ENCODE measurements around the gene MAP2K3. TPM values are rescaled to one million over a fixed set of nuclear protein-coding genes. Genes with fewer than 3 reads are reported as not detected.
"Not testable (repeated sequence)": the region's sequence is repeated elsewhere in the genome, so short reads cannot be mapped to it uniquely, and the experiment has no call there.

MAP2K3 gene
- total RNA-seq, 2 experiments from 2014 or later, result 27.8 to 71.5 TPM

DNA sequence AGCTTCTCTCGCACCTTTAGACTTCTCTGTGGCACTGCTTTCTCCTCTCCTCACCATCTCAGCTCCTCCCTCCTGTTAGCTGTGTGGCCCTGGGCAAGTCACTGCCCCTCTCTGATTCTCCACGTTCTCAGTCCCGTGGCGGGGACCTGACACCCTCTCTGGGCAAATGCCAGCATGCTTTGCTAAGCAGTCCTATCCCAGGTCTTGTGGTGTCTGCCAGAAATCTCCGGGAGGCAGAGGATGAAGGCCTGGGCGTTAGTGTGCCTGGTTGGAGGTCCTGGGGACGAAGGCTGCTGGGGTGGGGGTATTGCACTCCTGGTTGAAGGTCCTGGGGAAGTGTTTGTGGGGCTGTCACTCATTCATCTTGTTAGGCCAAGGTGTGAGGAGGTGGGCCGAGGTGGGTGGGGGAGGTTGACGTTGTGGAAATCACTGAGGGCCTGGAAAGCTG is 37.3 kb downstream of the MAP2K3 start:
- H2AFZ ChIP-seq (ENCODE audit: low read length); H3K27ac ChIP-seq (ENCODE audit: low read depth, low read length, poor library complexity, severe bottlenecking); H3K79me2 ChIP-seq (ENCODE audit: insufficient read depth, low read depth, low read length); H3K9me2 ChIP-seq (ENCODE audit: insufficient read depth, low read length); H4K20me1 ChIP-seq (ENCODE audit: insufficient read depth, low read length); CTCF ChIA-PET (ENCODE audit: unreplicated experiment); H3K9me3 ChIP-seq (ENCODE audit: low read length); H3K36me3 ChIP-seq (ENCODE audit: insufficient read depth, low read length); H3K4me2 ChIP-seq (ENCODE audit: low read length); H3K4me3 ChIP-seq (ENCODE audit: low read depth, low read length, poor library complexity, severe bottlenecking); DNase-seq (ENCODE audit: low spot score); POLR2A ChIA-PET; BruUV-seq (replicated peaks): not testable (repeated sequence)
- intact Hi-C loops (cut with micrococcal nuclease; ENCODE audit: unreplicated experiment), result loop anchor here (5.0 to 10.0 kb wide), 2 partner anchors 57 to 191 kb away; no protein-coding TSS in a partner anchor
- peaks cover 38% of the 10 kb centered on the region for H3K4me1 ChIP-seq (ENCODE audit: insufficient read depth, low read length, poor library complexity, severe bottlenecking)

DNA sequence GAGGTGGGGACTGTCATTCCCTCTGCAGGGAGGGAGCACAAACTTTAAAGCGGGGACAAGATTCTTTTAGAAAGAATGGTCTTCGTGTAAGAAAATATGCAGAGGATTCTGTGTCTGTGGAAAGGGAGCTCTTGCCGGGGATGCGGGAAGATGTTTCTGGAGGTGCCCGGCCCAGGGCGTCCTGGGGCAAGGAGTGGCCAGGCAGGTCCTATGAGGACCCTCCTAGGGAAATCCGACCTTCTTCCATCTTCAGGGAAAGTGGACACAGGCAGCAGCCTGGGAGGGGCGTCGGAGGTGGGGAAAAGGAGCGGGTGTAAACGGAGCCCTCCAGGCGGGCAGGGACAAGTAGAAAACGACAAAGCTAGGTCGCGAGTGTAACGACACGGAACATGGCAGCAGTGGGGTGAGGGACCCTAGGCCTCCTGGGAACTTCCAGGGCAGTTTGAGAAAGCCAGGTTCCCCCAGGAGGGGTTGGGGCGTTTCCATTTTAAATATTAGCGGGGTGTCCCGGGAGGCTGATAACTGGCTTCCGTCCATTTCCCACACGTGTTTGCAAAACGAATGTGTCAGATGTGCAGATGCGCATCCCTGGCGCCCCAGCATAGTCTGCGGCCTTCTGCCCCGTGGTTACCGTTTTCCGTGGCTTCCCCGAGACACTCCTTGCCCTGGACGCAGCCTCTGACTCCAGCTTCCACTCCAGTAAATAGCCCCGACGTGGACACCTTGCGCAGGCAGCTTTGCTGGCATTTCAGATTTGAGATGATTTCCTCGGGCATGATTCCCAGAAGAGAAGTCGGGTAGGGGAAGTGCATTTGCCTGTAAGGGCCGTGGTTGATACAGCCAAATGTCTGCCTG is 39.0 kb downstream of the MAP2K3 start:
- peaks cover 49% of the 10 kb centered on the region for H3K4me1 ChIP-seq (ENCODE audit: insufficient read depth, low read length, poor library complexity, severe bottlenecking)
- POLR2A ChIA-PET; DNase-seq (ENCODE audit: low spot score); H3K79me2 ChIP-seq (ENCODE audit: insufficient read depth, low read depth, low read length); H3K36me3 ChIP-seq (ENCODE audit: insufficient read depth, low read length); CTCF ChIA-PET (ENCODE audit: unreplicated experiment); H3K27ac ChIP-seq (ENCODE audit: low read depth, low read length, poor library complexity, severe bottlenecking); H3K9me2 ChIP-seq (ENCODE audit: insufficient read depth, low read length); H3K9me3 ChIP-seq (ENCODE audit: low read length); BruUV-seq (replicated peaks); H4K20me1 ChIP-seq (ENCODE audit: insufficient read depth, low read length): not testable (repeated sequence)
- H2AFZ ChIP-seq (ENCODE audit: low read length), result peak overlapping the region; percentile 55; the same call in 1 of the 2 replicates
- peak overlapping the region; percentile 69 for H3K4me3 ChIP-seq (ENCODE audit: low read depth, low read length, poor library complexity, severe bottlenecking)
- H3K4me2 ChIP-seq (ENCODE audit: low read length), result peak overlapping the region; percentile 42
- intact Hi-C loops (cut with micrococcal nuclease; ENCODE audit: unreplicated experiment), result loop anchor here (5.0 to 10.0 kb wide), 2 partner anchors 59 to 189 kb away; no protein-coding TSS in a partner anchor

DNA sequence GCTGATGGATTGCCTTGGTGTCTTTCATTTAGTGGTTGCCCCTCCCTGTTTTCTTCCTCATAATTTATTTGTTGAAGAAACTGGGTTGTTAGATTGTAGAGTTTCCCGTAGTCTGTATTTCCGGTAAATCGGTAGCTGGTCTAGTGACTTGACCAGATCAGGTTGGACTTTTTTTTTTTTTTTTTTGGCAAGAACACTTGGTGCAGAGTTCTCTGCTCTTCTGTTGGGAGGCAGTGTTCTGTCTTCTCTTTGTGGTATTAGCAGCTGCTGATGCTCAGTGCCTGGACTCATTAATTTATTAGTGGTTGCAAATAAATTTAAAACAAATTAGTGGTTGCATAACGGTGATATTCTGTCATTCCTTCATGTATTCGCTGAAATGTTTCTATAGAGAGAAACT is 40.2 kb downstream of the MAP2K3 start:
- Histone ChIP-seq H2AFZ (ENCODE audit: low read length) (peak overlapping the region; percentile 55; the same call in 1 of the 2 replicates), H3K4me2 (ENCODE audit: low read length) (peak overlapping the region; percentile 31; the same call in 1 of the 2 replicates), H3K4me1 (ENCODE audit: insufficient read depth, low read length, poor library complexity, severe bottlenecking) (peaks cover 47% of the 10 kb centered on the region)
- intact Hi-C loops (cut with micrococcal nuclease; ENCODE audit: unreplicated experiment), result loop anchor here (5.0 to 10.0 kb wide), 2 partner anchors 60 to 188 kb away; no protein-coding TSS in a partner anchor
- H3K9me2 ChIP-seq (ENCODE audit: insufficient read depth, low read length); H3K9me3 ChIP-seq (ENCODE audit: low read length); H3K27ac ChIP-seq (ENCODE audit: low read depth, low read length, poor library complexity, severe bottlenecking); H3K4me3 ChIP-seq (ENCODE audit: low read depth, low read length, poor library complexity, severe bottlenecking); POLR2A ChIA-PET; H4K20me1 ChIP-seq (ENCODE audit: insufficient read depth, low read length); DNase-seq (ENCODE audit: low spot score); BruUV-seq (replicated peaks); H3K36me3 ChIP-seq (ENCODE audit: insufficient read depth, low read length); CTCF ChIA-PET (ENCODE audit: unreplicated experiment); H3K79me2 ChIP-seq (ENCODE audit: insufficient read depth, low read depth, low read length): not testable (repeated sequence)

DNA sequence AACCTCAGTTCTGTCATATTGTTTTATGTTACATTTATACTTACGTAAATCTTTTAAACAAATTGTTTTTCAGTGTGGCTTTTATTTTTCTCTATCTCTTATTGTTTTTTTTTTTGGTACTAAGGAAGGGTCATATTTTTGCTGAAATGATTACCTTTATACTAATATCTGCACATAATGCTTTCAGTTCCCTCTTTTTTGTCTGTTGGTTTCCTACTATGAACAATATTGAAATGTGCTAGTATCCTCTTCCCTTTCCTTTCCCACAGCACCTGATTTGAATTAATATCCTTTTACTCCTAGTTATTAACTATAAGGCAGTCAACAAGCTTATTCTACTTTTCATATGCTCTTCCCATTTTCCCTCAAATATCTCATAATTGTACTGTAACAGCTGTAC is 43.4 kb downstream of the MAP2K3 start:
- BruUV-seq (replicated peaks); H4K20me1 ChIP-seq (ENCODE audit: insufficient read depth, low read length); DNase-seq (ENCODE audit: low spot score); H3K27ac ChIP-seq (ENCODE audit: low read depth, low read length, poor library complexity, severe bottlenecking); CTCF ChIA-PET (ENCODE audit: unreplicated experiment); H2AFZ ChIP-seq (ENCODE audit: low read length); H3K9me2 ChIP-seq (ENCODE audit: insufficient read depth, low read length); POLR2A ChIA-PET; H3K9me3 ChIP-seq (ENCODE audit: low read length); H3K36me3 ChIP-seq (ENCODE audit: insufficient read depth, low read length); H3K4me3 ChIP-seq (ENCODE audit: low read depth, low read length, poor library complexity, severe bottlenecking); H3K79me2 ChIP-seq (ENCODE audit: insufficient read depth, low read depth, low read length): not testable (repeated sequence)
- Histone ChIP-seq H3K4me1 (ENCODE audit: insufficient read depth, low read length, poor library complexity, severe bottlenecking) (peaks cover 45% of the 10 kb centered on the region), H3K4me2 (ENCODE audit: low read length) (peak overlapping the region; percentile 42)
- intact Hi-C loops (cut with micrococcal nuclease; ENCODE audit: unreplicated experiment), result loop anchor here (10.0 kb wide), 1 partner anchor 63 kb away; no protein-coding TSS in a partner anchor

DNA sequence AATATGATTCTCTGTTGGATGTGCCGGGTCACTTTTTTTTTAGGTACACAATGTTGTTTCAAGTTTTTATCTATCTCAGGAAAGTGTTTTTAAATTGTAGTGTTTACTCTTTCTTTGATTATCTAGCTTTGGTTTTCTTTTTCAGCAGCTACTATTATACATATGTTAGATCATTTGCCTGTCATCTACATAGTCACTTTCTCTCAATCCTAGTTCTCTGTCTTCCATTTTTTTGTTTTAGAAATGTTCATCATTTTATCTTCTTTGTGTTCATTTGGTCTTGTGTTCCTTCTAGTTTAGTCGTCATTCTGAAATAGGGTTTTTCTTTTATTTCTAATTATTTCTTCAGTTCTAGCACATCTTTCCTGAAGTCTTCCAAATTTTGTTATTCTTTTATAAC is 44.3 kb downstream of the MAP2K3 start:
- H2AFZ ChIP-seq (ENCODE audit: low read length); H3K4me2 ChIP-seq (ENCODE audit: low read length); H3K4me3 ChIP-seq (ENCODE audit: low read depth, low read length, poor library complexity, severe bottlenecking); BruUV-seq (replicated peaks); H3K27ac ChIP-seq (ENCODE audit: low read depth, low read length, poor library complexity, severe bottlenecking); H4K20me1 ChIP-seq (ENCODE audit: insufficient read depth, low read length); H3K79me2 ChIP-seq (ENCODE audit: insufficient read depth, low read depth, low read length); H3K9me2 ChIP-seq (ENCODE audit: insufficient read depth, low read length); H3K36me3 ChIP-seq (ENCODE audit: insufficient read depth, low read length); DNase-seq (ENCODE audit: low spot score); CTCF ChIA-PET (ENCODE audit: unreplicated experiment); H3K9me3 ChIP-seq (ENCODE audit: low read length); POLR2A ChIA-PET: not testable (repeated sequence)
- intact Hi-C loops (cut with micrococcal nuclease; ENCODE audit: unreplicated experiment), result loop anchor here (10.0 kb wide), 1 partner anchor 64 kb away; no protein-coding TSS in a partner anchor
- peaks cover 41% of the 10 kb centered on the region for H3K4me1 ChIP-seq (ENCODE audit: insufficient read depth, low read length, poor library complexity, severe bottlenecking)
